ENCODE results near the gene TMBIM1.

Gene TMBIM1

DNA sequence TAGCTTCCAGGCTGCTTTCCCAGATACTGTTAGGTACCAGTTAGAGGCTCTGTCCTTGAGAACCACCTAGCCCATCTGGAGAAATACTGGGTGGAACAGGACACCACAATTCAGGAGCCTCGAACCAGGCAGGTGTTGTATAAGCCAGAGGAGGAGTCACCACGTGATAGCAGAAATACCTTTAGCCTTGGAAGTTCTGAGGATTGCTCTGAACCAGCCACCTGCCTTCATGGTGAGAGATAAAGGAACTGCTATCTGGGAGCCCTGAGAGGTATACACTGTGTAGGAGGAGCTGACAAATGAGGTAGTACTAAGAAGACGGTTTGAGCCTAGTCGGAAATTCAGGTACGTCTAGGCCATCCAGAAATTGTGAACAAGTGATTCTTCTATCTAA, 39.1 kb downstream of the TMBIM1 start:
- no peak for DNase-seq

- no peak for DNase-seq
Observed at GRCh38 chr2:218252509-218253231, 39.6 kb downstream of the TMBIM1 start.

- no peak for DNase-seq
Observed at GRCh38 chr2:218249691-218250090, 42.6 kb downstream of the TMBIM1 start.

- DNase-seq: no peak
Observed at GRCh38 chr2:218245214-218245613, 47.1 kb downstream of the TMBIM1 start.

- DNase-seq: no peak
Observed at GRCh38 chr2:218244665-218245064, 47.6 kb downstream of the TMBIM1 start.

- DNase-seq: no peak
Observed at GRCh38 chr2:218244204-218244603, 48.1 kb downstream of the TMBIM1 start.

DNA sequence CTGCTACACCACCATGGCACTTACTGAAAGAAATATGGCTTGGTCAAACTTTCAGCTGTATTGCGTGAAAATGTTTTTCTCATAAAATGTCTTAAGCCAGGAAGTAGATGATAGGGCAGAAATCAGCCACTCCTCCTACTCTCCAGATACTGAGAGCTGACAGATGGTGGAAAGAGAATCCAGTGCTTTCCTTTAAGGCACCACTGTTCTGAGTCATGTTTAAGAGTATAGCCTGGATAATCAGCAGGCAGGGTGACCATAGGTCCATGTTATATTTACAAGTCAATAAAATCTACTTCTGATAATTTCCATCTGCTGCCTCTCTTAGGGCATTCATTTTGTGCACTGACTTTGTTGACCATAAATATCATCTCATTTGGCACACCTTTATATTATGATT, 53.4 kb downstream of the TMBIM1 start:
- DNase-seq: no peak

- DNase-seq: no peak
Observed at GRCh38 chr2:218236829-218237228, 55.5 kb downstream of the TMBIM1 start.

DNA sequence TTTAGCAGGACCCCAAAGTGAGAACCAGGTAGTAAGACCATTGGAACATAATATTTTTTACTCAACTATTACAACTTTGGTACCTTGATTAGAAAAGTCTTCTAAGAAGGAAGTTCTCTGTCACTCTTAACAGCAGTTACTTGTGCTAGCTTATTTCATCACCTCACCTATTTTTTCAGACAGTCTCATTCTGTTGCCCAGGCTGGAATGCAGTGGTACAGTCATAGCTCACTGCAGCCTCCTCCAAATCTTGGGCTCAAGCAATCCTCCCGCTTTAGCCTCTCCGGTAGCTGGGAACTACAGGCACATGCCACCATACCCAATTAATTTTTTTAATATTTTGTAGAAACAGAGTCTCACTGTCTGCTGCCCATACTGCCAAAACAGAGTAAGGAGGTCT, 57.3 kb downstream of the TMBIM1 start:
- DNase-seq: no peak

DNA sequence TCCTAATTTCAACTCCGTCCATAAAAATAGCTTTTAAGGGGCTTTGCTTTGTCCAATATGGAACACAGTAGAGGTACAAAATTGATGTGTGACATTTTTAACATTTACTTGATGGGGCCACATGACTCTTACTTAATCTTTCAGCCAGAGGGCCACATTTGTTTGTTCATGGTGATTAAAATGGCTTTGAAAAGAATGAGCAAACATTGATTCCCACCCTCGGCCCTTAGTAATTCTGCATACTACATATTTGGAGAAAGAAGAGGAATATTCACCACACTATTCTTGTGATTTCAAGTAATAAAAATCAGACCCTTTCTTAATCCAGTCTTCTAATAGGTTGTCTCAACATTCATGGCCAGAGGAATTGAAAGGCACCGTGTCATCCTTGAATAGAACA, 57.8 kb downstream of the TMBIM1 start:
- DNase-seq: no peak

DNA sequence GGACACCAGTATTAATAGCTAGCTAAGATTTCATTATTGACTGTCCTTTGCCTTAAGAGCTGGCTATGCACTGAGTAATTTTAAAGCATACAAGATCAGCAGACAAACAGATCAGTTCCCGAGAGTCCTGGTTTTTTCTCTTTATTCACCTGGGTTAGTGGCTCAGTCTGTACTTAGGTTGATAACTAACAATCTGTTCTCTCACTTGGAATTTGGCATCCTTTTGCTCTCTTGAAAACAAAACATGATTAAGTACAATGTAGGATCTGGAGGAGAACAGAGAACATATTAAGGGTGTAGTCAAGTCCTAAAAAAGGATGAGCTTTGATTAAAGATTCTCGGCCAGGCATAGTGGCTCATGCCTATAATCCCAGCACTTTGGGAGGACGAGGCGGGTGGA, 58.8 kb downstream of the TMBIM1 start:
- DNase-seq: no peak

DNA sequence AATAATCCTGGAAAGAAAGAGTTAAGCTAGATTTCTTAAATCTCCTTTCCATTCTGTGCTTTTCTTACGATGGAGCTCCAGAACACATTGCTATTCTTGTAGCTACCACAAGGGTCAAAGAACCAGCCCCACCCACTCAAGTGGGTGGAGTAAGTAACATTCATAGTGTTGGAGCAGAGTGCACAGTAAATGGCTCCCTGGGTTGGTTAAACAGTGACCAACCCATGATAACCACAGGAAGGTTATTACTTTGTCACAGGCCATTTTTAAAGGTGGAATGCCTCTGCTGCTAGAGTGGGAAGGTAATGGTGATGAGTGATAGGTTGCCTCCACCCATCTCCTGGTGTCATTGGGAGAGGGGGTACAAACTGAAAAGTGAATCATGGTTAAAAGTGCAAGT, 61.4 kb downstream of the TMBIM1 start:
- no peak for DNase-seq

DNA sequence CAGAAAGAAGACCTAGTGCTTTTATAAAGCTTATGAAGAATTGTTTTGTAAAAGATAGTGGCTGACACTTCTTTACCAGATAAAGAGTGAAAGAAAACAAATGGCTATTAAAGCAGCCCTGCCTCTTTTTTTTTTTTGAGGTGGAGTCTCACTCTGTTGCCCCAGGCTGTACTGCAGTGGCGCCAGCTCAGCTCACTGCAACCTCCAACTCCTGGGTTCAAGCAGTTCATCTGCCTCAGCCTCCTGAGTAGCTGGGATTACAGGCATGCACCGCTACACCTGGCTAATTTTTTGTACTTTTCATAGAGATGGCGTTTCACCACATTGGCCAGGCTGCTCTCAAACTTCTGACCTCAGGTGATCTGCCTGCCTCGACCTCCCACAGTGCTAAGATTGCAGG, 62.5 kb downstream of the TMBIM1 start:
- no peak for DNase-seq

- DNase-seq: no peak
Observed at GRCh38 chr2:218229239-218229638, 63.1 kb downstream of the TMBIM1 start.

DNA sequence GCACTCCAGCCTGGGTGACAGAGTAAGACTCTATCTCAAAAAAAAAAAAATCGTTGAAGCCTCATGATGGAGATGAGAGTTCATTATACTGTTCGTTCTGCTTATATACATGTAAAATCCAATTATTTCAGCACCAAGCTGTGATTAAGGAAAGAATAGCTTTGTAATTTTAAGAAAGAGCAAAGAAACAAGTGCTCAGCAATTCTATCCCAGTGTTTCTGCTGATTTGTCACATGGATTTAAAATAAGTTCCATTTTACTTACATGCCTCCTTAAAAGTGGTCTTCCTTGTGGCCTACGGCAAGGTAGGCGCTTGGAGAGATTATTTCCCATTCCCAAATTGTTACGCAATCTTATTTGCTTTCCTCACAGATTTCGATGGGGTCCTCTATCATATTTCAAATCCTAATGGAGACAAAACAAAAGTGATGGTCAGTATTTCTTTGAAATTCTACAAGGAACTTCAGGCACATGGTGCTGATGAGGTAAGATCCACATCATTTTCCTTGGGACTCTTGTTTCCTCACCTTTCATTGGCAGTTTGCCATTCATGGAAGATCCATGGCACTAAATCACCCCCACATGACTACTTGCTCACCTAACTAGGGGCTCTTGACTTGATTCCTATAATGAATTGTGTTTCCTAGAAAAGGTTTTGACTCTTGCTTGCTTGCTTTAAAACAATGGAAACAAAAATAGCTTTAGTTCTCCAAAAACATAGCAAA, 63.8 kb downstream of the TMBIM1 start:
- no peak for DNase-seq

DNA sequence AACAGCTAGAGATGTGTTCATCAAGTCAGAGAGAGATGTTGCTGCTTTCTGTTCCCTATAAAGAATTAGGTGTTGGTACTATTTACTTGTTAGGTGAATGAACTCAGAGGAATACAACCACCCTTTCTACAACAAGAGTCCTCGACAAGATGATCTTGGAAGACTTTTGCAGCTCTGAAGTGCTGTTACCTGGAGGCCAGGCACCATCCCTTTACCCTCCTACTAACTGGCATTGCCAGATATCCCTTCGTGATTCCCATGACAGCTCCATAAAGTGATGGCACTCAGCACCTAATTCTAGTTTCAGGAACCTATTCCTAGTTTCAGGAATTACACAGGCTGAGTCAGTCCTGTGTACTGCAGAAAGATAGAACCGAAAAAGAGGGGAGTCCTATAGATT, 65.4 kb downstream of the TMBIM1 start:
- DNase-seq: no peak
